GM19023 (cell line): Measurements from ENCODE around the gene FERMT1.
"Not testable (repeated sequence)": the region's sequence is repeated elsewhere in the genome, so short reads cannot be mapped to it uniquely, and the experiment has no call there.

ENCODE experiments used
- ATAC-seq: cut with Tn5 transposase; IDR thresholded peaks from one replicate; pipeline ENCODE4 v1.9.1; 2021; ENCODE audit warnings: mild to moderate bottlenecking, moderate library complexity; ENCODE audit not compliant: unreplicated experiment

FERMT1 gene

GRCh38 chr20:6074145-6074561 lies 48.7 kb downstream of the FERMT1 start:
- ATAC-seq: no peak

GRCh38 chr20:6070829-6071695 lies 51.8 kb downstream of the FERMT1 start:
- ATAC-seq: no peak

- ATAC-seq: no peak
Measured at GRCh38 chr20:6069669-6070068, 53.2 kb downstream of the FERMT1 start.

GRCh38 chr20:6067763-6068318 lies 55.0 kb downstream of the FERMT1 start:
- no peak for ATAC-seq

GRCh38 chr20:6066582-6066981 lies 56.2 kb downstream of the FERMT1 start:
- ATAC-seq: no peak

- ATAC-seq: no peak
Measured at GRCh38 chr20:6061544-6061943, 61.3 kb downstream of the FERMT1 start.

GRCh38 chr20:6060213-6060612 lies 62.6 kb downstream of the FERMT1 start:
- no peak for ATAC-seq

- no peak for ATAC-seq
Measured at GRCh38 chr20:6058684-6059295, 64.0 kb downstream of the FERMT1 start.

- no peak for ATAC-seq
Measured at GRCh38 chr20:6057691-6058090, 65.1 kb downstream of the FERMT1 start.

- no peak for ATAC-seq
Measured at GRCh38 chr20:6057139-6057538, 65.7 kb downstream of the FERMT1 start.

- no peak for ATAC-seq
Measured at GRCh38 chr20:6055981-6056569, 66.8 kb downstream of the FERMT1 start.

GRCh38 chr20:6055161-6055783 lies 67.6 kb downstream of the FERMT1 start:
- ATAC-seq: no peak

GRCh38 chr20:6054689-6055051 lies 68.2 kb downstream of the FERMT1 start:
- not testable (repeated sequence) for ATAC-seq

GRCh38 chr20:6053776-6054688 lies 68.8 kb downstream of the FERMT1 start, which contains the start of gene LRRN4:
Gene LRRN4 (minus strand): TSS chr20:6054060. CDS start chr20:6052799, 1,261 bp downstream.
- no peak for ATAC-seq

- ATAC-seq: no peak
Measured at GRCh38 chr20:6053064-6053775, 69.6 kb downstream of the FERMT1 start.

- ATAC-seq: no peak
Measured at GRCh38 chr20:6051505-6051904, 71.3 kb downstream of the FERMT1 start.

- ATAC-seq: no peak
Measured at GRCh38 chr20:6048391-6048790, 74.4 kb downstream of the FERMT1 start.

GRCh38 chr20:6046432-6046831 lies 76.4 kb downstream of the FERMT1 start:
- no peak for ATAC-seq

- ATAC-seq: no peak
Measured at GRCh38 chr20:6045566-6045965, 77.3 kb downstream of the FERMT1 start.
